Measurements from ENCODE around the gene ST8SIA6. TPM values are rescaled to one million over a fixed set of nuclear protein-coding genes. Genes with fewer than 3 reads are reported as not detected.

ST8SIA6 gene
- total and polyA plus RNA-seq, 9 of the 15 experiments (the other 6 are each of a cell fraction or from before 2014, with no cell fraction given) = 0.69 to 6.7 (median 5.0) TPM

DNA sequence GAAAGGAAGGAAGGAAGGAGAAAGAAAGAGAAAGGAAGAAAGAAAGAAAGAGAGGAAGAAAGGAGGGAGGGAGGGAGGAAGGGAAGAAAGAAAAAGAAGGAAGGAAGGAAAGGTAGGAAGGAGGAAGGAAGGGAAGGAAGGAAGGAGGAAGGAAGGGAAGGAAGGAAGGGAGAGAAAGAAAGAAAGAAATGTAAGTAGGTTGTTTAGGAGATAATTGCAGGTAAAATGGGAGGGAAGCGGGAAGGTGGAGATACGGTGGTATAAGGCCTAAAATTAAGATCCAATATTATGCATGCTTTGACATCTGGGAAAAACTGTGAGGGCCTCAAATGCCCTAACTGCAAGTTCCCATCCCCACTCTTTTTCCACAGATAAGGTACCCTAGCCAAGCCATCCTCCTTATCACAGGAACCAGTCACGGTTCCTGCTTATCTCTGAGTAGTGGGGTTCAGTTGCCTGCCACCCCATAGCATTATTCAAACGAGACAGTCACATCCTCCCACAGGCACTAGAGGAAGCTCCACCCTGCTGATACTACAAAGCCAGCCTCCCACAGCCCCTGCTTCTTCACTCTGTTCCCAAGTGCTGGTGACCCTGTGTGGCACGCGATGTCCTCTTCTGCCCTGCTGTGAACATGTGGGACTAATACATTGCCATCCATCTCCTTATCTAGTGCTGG, 28.7 kb downstream of the ST8SIA6 start (continued):
- TF ChIP-seq CHD7 (IDR thresholded peaks at IDR 0.05; ENCODE audit: low read depth, low read length) (no peak), ZZZ3 (IDR thresholded peaks at IDR 0.05) (peak; percentile 43; the same call in 1 of the 2 replicates), POLR2AphosphoS2 (IDR thresholded peaks at IDR 0.05; ENCODE audit: low read length) (no peak), ZNF121 (CRISPR knock-in tag; conservative IDR thresholded peaks at IDR 0.05) (no peak), MITF (IDR thresholded peaks at IDR 0.05) (peak; percentile 74; the same call in 1 of the 2 replicates), YY1 (IDR thresholded peaks at IDR 0.05; ENCODE audit: borderline replicate concordance in 1 of 3, control insufficient read depth in 1 of 3, extremely low read depth in 1 of 3, insufficient read depth in 3 of 3, insufficient read length in 1 of 3, insufficient replicate concordance in 2 of 3, low read depth in 1 of 3, low read length in 2 of 3) (no peak), MAFK (IDR thresholded peaks at IDR 0.05; ENCODE audit: low read length) (peak; percentile 40; the same call in 1 of the 2 replicates), TFAM (CRISPR knock-in tag; conservative IDR thresholded peaks at IDR 0.05) (no peak), ZNF589 (CRISPR knock-in tag; IDR thresholded peaks at IDR 0.05; ENCODE audit: low read depth) (peak; percentile 90)
- TF ChIP-seq, protein P1, sequence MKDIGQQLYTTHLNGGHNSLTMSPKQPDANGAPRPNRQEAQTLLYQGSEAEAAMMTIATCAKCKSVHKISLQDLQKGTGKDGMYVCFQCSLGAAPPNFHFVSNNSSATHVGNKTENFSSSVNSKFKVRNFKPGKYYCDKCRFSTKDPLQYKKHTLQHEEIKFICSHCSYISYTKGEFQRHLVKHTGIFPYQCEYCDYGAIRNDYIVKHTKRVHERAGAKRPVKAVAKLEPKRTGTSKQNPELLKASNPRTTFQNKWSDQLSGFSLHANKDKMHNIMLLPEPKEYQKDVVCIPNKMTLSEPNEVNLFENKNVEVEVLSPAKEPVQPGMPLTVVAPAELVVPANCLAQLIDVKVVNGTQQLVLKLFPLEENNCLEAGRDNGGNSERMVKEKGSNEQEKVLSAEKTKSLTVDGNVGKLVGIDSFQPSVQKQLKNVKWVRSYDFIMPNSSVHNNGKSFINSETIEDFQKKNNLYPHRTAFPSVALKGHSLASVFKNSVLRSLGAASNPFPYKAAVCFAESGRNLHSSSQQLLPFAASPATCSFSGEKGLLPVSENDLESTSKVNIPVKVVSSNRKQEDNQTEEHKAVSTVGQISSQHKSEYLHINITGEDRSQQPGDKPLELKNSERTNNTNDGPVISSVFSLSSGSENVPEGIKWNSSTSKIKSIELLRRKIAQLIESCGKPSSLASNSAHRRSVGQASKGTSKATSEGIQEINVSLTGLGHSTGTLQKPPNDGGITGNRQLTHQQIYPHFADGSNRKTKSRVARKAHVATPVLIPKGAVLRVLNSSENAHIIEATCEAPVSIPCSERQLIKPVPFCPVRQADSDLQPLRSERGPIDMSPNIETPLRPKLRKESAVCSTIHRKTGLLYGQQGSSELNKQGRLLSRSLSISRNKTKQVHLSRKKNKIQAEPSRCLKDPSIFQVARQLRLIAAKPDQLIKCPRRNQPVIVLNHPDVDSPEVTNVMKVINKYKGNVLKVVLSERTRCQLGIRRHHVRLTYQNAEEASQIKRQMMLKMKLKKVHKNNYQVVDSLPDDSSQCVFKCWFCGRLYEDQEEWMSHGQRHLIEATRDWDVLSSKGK (CRISPR knock-in tag; IDR thresholded peaks at IDR 0.05) = no peak

Measured in K562 (cell line).